ENCODE results near the gene RPGR. TPM values are rescaled to one million over a fixed set of nuclear protein-coding genes. Genes with fewer than 3 reads are reported as not detected.

The RPGR gene
- total and polyA plus RNA-seq, 2 donors, result 12.9 to 13.6 TPM

DNA sequence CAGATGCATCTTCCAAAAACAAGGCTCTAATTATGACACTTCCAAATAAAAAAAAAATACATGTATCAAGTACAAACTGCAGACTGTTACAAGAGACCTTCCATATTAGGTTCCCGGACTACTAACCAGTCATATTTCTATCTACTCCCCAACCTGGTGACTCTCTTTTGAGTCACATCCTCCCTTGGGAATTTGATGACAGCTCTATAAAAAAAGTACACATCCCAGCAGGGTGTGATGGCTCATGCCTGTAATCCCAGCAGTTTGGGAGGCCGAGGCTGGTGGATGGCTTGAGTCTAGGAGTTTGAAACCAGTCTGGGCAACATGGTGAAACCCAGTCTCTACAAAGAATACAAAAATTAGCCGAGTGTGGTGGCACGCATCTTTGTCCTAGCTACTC is 14.9 kb downstream of the RPGR start:
- 91% methylated on average over 4 of the region's 4 CpGs for WGBS

DNA sequence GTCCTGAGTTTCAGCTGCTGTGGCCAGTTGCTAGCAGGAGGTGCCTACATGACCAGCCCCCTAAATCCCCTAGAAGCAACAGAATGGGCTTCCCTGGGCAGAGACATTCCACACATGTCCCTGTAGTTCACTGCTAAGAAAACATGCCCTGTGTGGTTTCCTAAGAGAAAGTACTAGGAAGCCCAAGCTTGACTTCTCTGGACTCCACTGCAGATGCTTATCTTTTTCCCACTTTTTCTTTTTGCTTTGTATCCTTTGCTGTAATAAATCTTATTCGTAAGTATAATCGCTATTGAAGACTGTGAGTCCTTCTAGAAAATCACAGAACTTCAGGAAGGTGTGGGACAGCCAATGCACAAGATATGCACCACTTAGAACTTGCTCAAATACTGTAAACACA is 15.6 kb downstream of the RPGR start:
- no peak for DNase-seq (ENCODE audit: extremely low spot score)
- no peaks in the 10 kb centered on the region for H3K4me1 ChIP-seq (ENCODE audit: insufficient read depth)
- 93% methylated on average over 2 of the region's 2 CpGs for WGBS
- H3K4me3 ChIP-seq (ENCODE audit: low read depth, low read length), result no peak overlapping the region
- no peaks in the 10 kb centered on the region for H3K36me3 ChIP-seq (ENCODE audit: insufficient read depth)
- H3K27ac ChIP-seq (ENCODE audit: low read depth), result no peak overlapping the region

More for the DNA sequence above, 14.9 kb downstream of the RPGR start:
- H3K4me3 ChIP-seq (ENCODE audit: low read depth, low read length), result no peak overlapping the region
- no peak overlapping the region for H3K27ac ChIP-seq (ENCODE audit: low read depth)
- H3K36me3 ChIP-seq (ENCODE audit: insufficient read depth), result no peaks in the 10 kb centered on the region
- no peaks in the 10 kb centered on the region for H3K4me1 ChIP-seq (ENCODE audit: insufficient read depth)
- no peak for DNase-seq (ENCODE audit: extremely low spot score)

- Histone ChIP-seq H3K36me3 (ENCODE audit: insufficient read depth) (peaks cover 2% of the 10 kb centered on the region), H3K27ac (ENCODE audit: low read depth) (no peak overlapping the region), H3K4me3 (ENCODE audit: low read depth, low read length) (no peak overlapping the region), H3K4me1 (ENCODE audit: insufficient read depth) (no peaks in the 10 kb centered on the region)
- no peak for DNase-seq (ENCODE audit: extremely low spot score)
- WGBS, result 74% methylated on average over 3 of the region's 3 CpGs
Observed at GRCh38 chrX:38305971-38306370, 21.3 kb downstream of the RPGR start.

- no peak for DNase-seq (ENCODE audit: extremely low spot score)
- Histone ChIP-seq H3K36me3 (ENCODE audit: insufficient read depth) (peaks cover 2% of the 10 kb centered on the region), H3K27ac (ENCODE audit: low read depth) (no peak overlapping the region), H3K4me1 (ENCODE audit: insufficient read depth) (no peaks in the 10 kb centered on the region), H3K4me3 (ENCODE audit: low read depth, low read length) (no peak overlapping the region)
- WGBS, result 62% methylated on average over 4 of the region's 4 CpGs
Observed at GRCh38 chrX:38304010-38304409, 23.3 kb downstream of the RPGR start.

GRCh38 chrX:38293741-38294140 is 33.6 kb downstream of the RPGR start:
- 54% methylated on average over 2 of the region's 2 CpGs for WGBS
- Histone ChIP-seq H3K27ac (ENCODE audit: low read depth) (no peak overlapping the region), H3K4me1 (ENCODE audit: insufficient read depth) (no peaks in the 10 kb centered on the region), H3K4me3 (ENCODE audit: low read depth, low read length) (no peak overlapping the region), H3K36me3 (ENCODE audit: insufficient read depth) (no peaks in the 10 kb centered on the region)
- no peak for DNase-seq (ENCODE audit: extremely low spot score)

DNA sequence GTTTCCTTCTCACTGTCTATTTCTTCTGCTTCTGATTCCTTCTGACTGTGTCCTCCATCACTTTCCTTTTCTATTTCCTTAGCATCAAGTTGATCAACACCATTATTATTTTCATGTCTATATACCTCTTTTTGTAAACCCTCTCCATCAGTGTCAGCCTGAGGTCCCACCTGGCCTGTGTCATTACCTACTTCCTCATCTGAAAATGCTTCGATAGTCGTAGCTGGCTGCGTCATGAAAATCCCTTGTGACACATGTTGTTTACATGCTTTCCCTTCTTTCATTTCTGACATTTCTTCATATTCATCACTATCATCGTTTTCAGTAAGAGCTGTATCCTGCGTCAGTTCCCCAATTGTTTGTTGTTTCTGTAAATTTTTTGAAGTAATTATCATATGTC is 39.6 kb downstream of the RPGR start:
- no peak for DNase-seq (ENCODE audit: extremely low spot score)
- H3K4me1 ChIP-seq (ENCODE audit: insufficient read depth), result no peaks in the 10 kb centered on the region
- H3K4me3 ChIP-seq (ENCODE audit: low read depth, low read length), result no peak overlapping the region
- no peak overlapping the region for H3K27ac ChIP-seq (ENCODE audit: low read depth)
- WGBS, result 94% methylated on average over 5 of the region's 5 CpGs
- no peaks in the 10 kb centered on the region for H3K36me3 ChIP-seq (ENCODE audit: insufficient read depth)

- Histone ChIP-seq H3K36me3 (ENCODE audit: insufficient read depth) (no peaks in the 10 kb centered on the region), H3K4me1 (ENCODE audit: insufficient read depth) (no peaks in the 10 kb centered on the region), H3K27ac (ENCODE audit: low read depth) (no peak overlapping the region), H3K4me3 (ENCODE audit: low read depth, low read length) (no peak overlapping the region)
- 90% methylated on average over 1 of the region's 1 CpG for WGBS
- DNase-seq (ENCODE audit: extremely low spot score), result no peak
Observed at GRCh38 chrX:38285649-38286048, 41.7 kb downstream of the RPGR start.

DNA sequence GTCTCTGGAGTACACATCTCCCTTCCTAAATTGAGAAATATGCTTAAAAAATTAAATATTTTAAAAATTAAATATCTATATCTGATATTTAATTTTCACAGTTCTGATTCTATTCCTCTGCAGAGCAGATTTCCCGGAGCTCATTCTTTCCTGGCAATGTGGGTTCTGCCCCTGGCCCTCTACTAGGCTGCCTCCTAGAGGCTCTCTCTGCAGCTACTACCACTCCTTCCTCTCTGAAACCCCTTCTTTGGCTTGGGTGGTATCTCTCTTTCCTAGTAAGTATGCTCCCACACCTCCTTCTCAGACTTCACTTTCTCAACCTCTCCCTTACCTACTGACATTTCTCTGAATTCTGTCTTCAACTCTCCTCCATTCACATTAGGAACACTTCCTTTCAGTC is 45.3 kb downstream of the RPGR start:
- no peaks in the 10 kb centered on the region for H3K36me3 ChIP-seq (ENCODE audit: insufficient read depth)
- WGBS, result 33% methylated on average over 1 of the region's 1 CpG
- H3K27ac ChIP-seq (ENCODE audit: low read depth), result no peak overlapping the region
- H3K4me3 ChIP-seq (ENCODE audit: low read depth, low read length), result no peak overlapping the region
- H3K4me1 ChIP-seq (ENCODE audit: insufficient read depth), result no peaks in the 10 kb centered on the region
- no peak for DNase-seq (ENCODE audit: extremely low spot score)

DNA sequence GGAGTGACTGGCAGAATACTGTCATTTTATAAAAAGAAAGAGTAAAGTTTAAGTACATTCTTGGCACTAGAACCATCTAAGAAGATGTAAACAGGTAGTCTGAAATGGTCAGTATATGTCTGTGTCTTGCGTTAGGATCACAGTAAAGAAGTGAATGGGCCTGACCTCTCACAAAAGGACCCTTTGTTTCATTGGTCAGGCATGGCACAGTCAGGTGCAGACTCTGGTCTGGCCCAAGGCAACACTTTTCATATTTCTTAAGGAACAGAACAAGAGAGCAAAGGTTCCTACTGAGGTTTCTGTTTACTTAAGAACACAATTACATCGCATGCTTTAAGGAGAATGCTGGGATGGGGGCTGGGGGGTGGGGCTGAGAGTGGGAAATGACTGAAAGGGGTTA is 48.1 kb downstream of the RPGR start:
- no peak overlapping the region for H3K27ac ChIP-seq (ENCODE audit: low read depth)
- DNase-seq (ENCODE audit: extremely low spot score), result no peak
- WGBS, result 77% methylated on average over 2 of the region's 2 CpGs
- no peaks in the 10 kb centered on the region for H3K36me3 ChIP-seq (ENCODE audit: insufficient read depth)
- H3K4me3 ChIP-seq (ENCODE audit: low read depth, low read length), result no peak overlapping the region
- no peaks in the 10 kb centered on the region for H3K4me1 ChIP-seq (ENCODE audit: insufficient read depth)

GRCh38 chrX:38278682-38279081 is 48.6 kb downstream of the RPGR start:
- DNase-seq (ENCODE audit: extremely low spot score), result no peak
- no peaks in the 10 kb centered on the region for H3K4me1 ChIP-seq (ENCODE audit: insufficient read depth)
- no peaks in the 10 kb centered on the region for H3K36me3 ChIP-seq (ENCODE audit: insufficient read depth)
- no peak overlapping the region for H3K27ac ChIP-seq (ENCODE audit: low read depth)
- 38% methylated on average over 1 of the region's 1 CpG for WGBS
- H3K4me3 ChIP-seq (ENCODE audit: low read depth, low read length), result no peak overlapping the region

- 82% methylated on average over 2 of the region's 2 CpGs for WGBS
- Histone ChIP-seq H3K4me1 (ENCODE audit: insufficient read depth) (no peaks in the 10 kb centered on the region), H3K4me3 (ENCODE audit: low read depth, low read length) (no peak overlapping the region), H3K36me3 (ENCODE audit: insufficient read depth) (no peaks in the 10 kb centered on the region), H3K27ac (ENCODE audit: low read depth) (no peak overlapping the region)
- no peak for DNase-seq (ENCODE audit: extremely low spot score)
Observed at GRCh38 chrX:38277802-38278201, 49.5 kb downstream of the RPGR start.

- Histone ChIP-seq H3K4me3 (ENCODE audit: low read depth, low read length) (no peak overlapping the region), H3K36me3 (ENCODE audit: insufficient read depth) (no peaks in the 10 kb centered on the region), H3K27ac (ENCODE audit: low read depth) (no peak overlapping the region), H3K4me1 (ENCODE audit: insufficient read depth) (no peaks in the 10 kb centered on the region)
- WGBS, result 6% methylated on average over 2 of the region's 2 CpGs
- DNase-seq (ENCODE audit: extremely low spot score), result no peak
Observed at GRCh38 chrX:38277136-38277535, 50.2 kb downstream of the RPGR start.

GRCh38 chrX:38276089-38276488 is 51.2 kb downstream of the RPGR start:
- H3K4me3 ChIP-seq (ENCODE audit: low read depth, low read length), result no peak overlapping the region
- 90% methylated on average over 2 of the region's 2 CpGs for WGBS

GRCh38 chrX:38275615-38276014 is 51.7 kb downstream of the RPGR start:
- no peak overlapping the region for H3K4me3 ChIP-seq (ENCODE audit: low read depth, low read length)
- WGBS, result 77% methylated on average over 2 of the region's 2 CpGs
- H3K27ac ChIP-seq (ENCODE audit: low read depth), result no peak overlapping the region
- no peaks in the 10 kb centered on the region for H3K4me1 ChIP-seq (ENCODE audit: insufficient read depth)
- no peak for DNase-seq (ENCODE audit: extremely low spot score)
- no peaks in the 10 kb centered on the region for H3K36me3 ChIP-seq (ENCODE audit: insufficient read depth)

More at GRCh38 chrX:38276089-38276488, 51.2 kb downstream of the RPGR start:
- no peaks in the 10 kb centered on the region for H3K4me1 ChIP-seq (ENCODE audit: insufficient read depth)
- no peaks in the 10 kb centered on the region for H3K36me3 ChIP-seq (ENCODE audit: insufficient read depth)
- no peak overlapping the region for H3K27ac ChIP-seq (ENCODE audit: low read depth)
- DNase-seq (ENCODE audit: extremely low spot score), result no peak

- Histone ChIP-seq H3K27ac (ENCODE audit: low read depth) (no peak overlapping the region), H3K4me1 (ENCODE audit: insufficient read depth) (no peaks in the 10 kb centered on the region), H3K36me3 (ENCODE audit: insufficient read depth) (no peaks in the 10 kb centered on the region), H3K4me3 (ENCODE audit: low read depth, low read length) (no peak overlapping the region)
- 88% methylated on average over 1 of the region's 1 CpG for WGBS
- no peak for DNase-seq (ENCODE audit: extremely low spot score)
Observed at GRCh38 chrX:38273453-38273852, 53.9 kb downstream of the RPGR start.
